ENCODE results near the gene SND1. TPM values are rescaled to one million over a fixed set of nuclear protein-coding genes. Genes with fewer than 3 reads are reported as not detected.

SND1 gene
- total RNA-seq, 6 experiments from 2014 or later = 217 to 259 (median 247) TPM

DNA sequence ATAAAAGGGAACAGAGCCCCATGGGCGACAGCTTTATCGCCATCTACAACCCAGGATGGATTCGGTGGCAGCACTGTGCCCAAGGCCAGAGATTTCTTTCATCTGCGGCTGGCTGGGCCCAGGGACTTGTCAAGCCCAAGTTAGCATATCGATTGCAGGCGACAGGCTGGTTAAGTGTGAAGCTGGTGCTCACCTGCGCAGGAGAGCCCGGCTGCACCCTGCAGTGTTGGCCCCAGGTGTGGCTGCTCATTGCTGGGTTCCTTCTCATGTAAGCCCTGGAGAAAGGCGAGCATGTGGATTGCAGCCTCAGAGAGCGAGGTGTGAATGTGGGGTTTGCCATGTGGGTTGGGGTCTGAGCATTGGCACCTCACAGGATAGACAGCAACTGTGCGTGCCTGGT is 419.8 kb downstream of the SND1 start:
- no peak overlapping the region for H3K4me3 Mint-ChIP-seq
- peaks cover 5% of the 10 kb centered on the region; the same call in 1 of the 2 replicates for H3K36me3 Mint-ChIP-seq (ENCODE audit: low read depth)
- no peaks in the 10 kb centered on the region; the same call in none of the 2 replicates for H3K27me3 Mint-ChIP-seq (ENCODE audit: insufficient read depth)
- TF ChIP-seq, protein P1, sequence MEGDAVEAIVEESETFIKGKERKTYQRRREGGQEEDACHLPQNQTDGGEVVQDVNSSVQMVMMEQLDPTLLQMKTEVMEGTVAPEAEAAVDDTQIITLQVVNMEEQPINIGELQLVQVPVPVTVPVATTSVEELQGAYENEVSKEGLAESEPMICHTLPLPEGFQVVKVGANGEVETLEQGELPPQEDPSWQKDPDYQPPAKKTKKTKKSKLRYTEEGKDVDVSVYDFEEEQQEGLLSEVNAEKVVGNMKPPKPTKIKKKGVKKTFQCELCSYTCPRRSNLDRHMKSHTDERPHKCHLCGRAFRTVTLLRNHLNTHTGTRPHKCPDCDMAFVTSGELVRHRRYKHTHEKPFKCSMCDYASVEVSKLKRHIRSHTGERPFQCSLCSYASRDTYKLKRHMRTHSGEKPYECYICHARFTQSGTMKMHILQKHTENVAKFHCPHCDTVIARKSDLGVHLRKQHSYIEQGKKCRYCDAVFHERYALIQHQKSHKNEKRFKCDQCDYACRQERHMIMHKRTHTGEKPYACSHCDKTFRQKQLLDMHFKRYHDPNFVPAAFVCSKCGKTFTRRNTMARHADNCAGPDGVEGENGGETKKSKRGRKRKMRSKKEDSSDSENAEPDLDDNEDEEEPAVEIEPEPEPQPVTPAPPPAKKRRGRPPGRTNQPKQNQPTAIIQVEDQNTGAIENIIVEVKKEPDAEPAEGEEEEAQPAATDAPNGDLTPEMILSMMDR (IDR thresholded peaks at IDR 0.05) = no peak
- no peaks in the 10 kb centered on the region for H3K9me3 Mint-ChIP-seq
- H3K27ac Mint-ChIP-seq = no peak overlapping the region
- H3K4me1 Mint-ChIP-seq (ENCODE audit: low read depth) = peaks cover 8% of the 10 kb centered on the region
- no peak for DNase-seq

DNA sequence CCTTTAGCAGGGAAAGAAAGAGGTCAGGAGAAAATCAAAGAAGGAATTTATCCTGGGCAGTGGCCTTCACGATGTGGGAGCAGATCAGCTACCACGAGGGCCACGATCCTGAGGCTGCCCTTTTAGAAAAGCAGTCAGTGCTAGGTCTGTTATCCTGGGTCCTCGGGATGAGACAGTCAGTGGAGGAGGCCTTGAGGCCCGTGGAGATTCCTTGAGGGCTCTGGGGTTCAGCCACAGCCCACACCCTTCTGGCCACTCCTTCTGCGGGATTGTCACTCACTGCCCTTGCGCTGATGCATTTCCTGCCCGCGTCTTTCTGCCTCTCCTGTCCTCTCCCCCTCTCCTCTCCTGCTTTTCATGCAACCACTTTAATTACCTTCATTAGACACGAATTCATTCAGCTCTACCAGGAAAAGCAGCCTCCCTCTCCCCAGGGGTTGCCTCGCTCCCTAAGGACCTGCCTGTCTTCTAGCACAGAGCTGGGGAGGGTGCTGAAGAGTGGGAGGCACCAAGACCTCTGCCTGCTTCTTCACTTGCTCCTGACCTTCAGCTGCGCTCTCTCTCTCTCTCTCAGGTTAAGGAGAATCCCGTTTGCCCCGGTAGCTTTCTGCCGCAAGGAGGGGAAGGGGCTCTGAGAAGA is 421.8 kb downstream of the SND1 start:
- H3K9me3 Mint-ChIP-seq = no peaks in the 10 kb centered on the region
- TF ChIP-seq, protein P1 (IDR thresholded peaks at IDR 0.05) = no peak
- no peak overlapping the region for H3K4me3 Mint-ChIP-seq
- no peaks in the 10 kb centered on the region for H3K4me1 Mint-ChIP-seq (ENCODE audit: low read depth)
- peaks cover 5% of the 10 kb centered on the region; the same call in 1 of the 2 replicates for H3K36me3 Mint-ChIP-seq (ENCODE audit: low read depth)
- DNase-seq = no peak
- H3K27me3 Mint-ChIP-seq (ENCODE audit: insufficient read depth) = no peaks in the 10 kb centered on the region; the same call in 1 of the 2 replicates
- H3K27ac Mint-ChIP-seq = no peak overlapping the region

DNA sequence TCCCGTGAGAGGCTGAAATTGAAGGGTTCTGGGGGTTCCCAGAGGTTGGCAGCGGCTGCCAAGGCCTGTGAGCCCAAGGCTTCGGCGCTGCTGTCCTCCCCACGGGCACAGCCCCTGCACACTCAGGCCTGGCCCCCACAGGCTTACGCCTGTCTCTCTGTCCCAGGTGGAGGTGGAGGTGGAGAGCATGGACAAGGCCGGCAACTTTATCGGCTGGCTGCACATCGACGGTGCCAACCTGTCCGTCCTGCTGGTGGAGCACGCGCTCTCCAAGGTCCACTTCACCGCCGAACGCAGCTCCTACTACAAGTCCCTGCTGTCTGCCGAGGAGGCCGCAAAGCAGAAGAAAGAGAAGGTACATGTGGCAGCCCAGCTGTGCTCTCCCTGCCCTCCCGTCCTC is 422.3 kb downstream of the SND1 start:
- Mint-ChIP-seq H3K36me3 (ENCODE audit: low read depth) (peaks cover 5% of the 10 kb centered on the region; the same call in 1 of the 2 replicates), H3K9me3 (no peaks in the 10 kb centered on the region), H3K4me1 (ENCODE audit: low read depth) (no peaks in the 10 kb centered on the region), H3K27me3 (ENCODE audit: insufficient read depth) (no peaks in the 10 kb centered on the region; the same call in none of the 2 replicates), H3K4me3 (no peak overlapping the region), H3K27ac (no peak overlapping the region)
- TF ChIP-seq, protein P1 (IDR thresholded peaks at IDR 0.05) = no peak
- DNase-seq = no peak

DNA sequence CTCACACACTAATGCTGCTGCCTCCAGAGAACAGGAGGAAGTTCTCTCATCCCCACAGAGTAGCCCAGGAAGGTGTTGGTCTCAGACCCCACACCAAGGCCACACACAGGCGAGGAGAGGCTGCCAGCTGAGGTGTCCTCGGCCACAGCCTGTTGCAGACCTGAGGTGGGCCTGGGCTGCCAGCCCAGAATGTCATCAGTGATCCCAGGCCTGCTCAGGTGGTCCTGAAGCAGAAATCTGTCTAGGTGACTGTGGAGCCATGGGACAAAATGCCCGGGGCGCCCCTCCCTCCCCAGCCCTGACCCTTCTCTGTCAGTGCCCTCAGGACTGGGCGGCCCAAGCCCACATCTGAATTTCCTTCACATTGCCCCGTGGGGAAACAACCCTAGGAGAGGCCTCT is 422.7 kb downstream of the SND1 start:
- no peak overlapping the region for H3K4me3 Mint-ChIP-seq
- no peak overlapping the region for H3K27ac Mint-ChIP-seq
- H3K36me3 Mint-ChIP-seq (ENCODE audit: low read depth) = peaks cover 5% of the 10 kb centered on the region; the same call in 1 of the 2 replicates
- TF ChIP-seq, protein P1 (IDR thresholded peaks at IDR 0.05) = no peak
- DNase-seq = no peak
- H3K4me1 Mint-ChIP-seq (ENCODE audit: low read depth) = no peaks in the 10 kb centered on the region
- no peaks in the 10 kb centered on the region for H3K9me3 Mint-ChIP-seq
- no peaks in the 10 kb centered on the region; the same call in none of the 2 replicates for H3K27me3 Mint-ChIP-seq (ENCODE audit: insufficient read depth)

DNA sequence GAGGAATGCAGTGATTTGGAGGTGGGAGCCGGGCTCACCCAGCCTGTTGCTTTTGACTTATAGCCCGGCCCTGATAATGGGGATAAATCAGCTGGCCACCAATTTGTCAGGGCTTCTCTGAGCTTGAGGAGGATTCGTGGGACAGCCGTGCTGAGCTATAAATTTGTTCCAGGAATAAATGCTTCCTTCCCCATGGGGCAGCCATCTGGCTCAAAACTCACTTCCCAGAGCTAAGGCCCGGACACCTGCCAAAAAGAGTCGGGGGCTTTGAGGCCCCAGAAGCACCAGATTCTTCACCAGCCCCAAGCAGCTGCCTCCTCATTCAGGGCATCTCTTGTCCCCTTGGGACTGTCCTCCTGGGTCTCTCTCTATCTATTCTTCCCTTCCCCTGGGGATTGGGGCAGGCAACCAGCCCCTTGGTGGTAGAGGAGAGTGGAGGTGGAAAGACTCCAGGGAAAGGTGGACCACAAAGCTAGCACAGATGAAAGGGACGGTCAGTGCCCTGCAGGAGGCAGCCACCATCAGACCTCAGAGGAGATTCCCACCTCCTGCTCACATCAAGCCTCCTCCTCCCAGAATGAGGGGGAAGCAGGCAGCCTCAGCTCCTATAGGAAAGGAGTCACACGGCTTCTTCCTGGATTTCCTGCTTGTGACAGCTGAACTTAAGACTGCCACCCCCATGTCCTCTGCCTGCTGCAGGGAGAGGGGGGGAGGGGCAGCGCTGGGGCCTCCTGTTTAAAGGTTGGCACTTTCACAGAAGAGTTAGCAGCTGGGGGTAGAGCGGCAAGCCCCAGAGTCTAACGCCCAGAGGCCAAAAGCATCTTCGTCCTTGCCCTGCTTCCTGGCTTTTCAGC is 423.5 kb downstream of the SND1 start:
- TF ChIP-seq, protein P1 (IDR thresholded peaks at IDR 0.05) = no peak
- Mint-ChIP-seq H3K9me3 (no peaks in the 10 kb centered on the region), H3K4me3 (no peak overlapping the region), H3K27me3 (ENCODE audit: insufficient read depth) (no peaks in the 10 kb centered on the region; the same call in none of the 2 replicates), H3K4me1 (ENCODE audit: low read depth) (no peaks in the 10 kb centered on the region), H3K36me3 (ENCODE audit: low read depth) (peaks cover 5% of the 10 kb centered on the region; the same call in 1 of the 2 replicates), H3K27ac (no peak overlapping the region; the same call in 1 of the 2 replicates)
- DNase-seq = no peak
